ENCODE results near the gene CCDC6. TPM values are rescaled to one million over a fixed set of nuclear protein-coding genes. Genes with fewer than 3 reads are reported as not detected.

CCDC6 gene
- total and polyA plus RNA-seq, 5 donors = 8.3 to 28.1 (median 23.8) TPM

GRCh38 chr10:59830601-59831259 is 75.6 kb downstream of the CCDC6 start:
- ATAC-seq (peak; percentile 65 to 68), DNase-seq (peak in 1 of 3 donors; percentile 59)
- Histone ChIP-seq H3K27ac (ENCODE audit: low read length) (no peak overlapping the region), H3K4me3 (ENCODE audit: low read length) (no peak overlapping the region), H3K4me1 (ENCODE audit: control insufficient read depth, insufficient read depth, low read length) (peaks cover 2% of the 10 kb centered on the region), H3K27me3 (ENCODE audit: control insufficient read depth, insufficient read depth) (no peaks in the 10 kb centered on the region), H3K9me3 (ENCODE audit: control insufficient read depth, low read length) (no peaks in the 10 kb centered on the region)
- 74% methylated on average over 7 of the region's 7 CpGs for WGBS
- intact Hi-C loops (cut with DNase I) = loop anchor here in 3 of 4 donors (2.0 to 5.0 kb wide), 3 partner anchors 198 to 204 kb away; no protein-coding TSS in a partner anchor

GRCh38 chr10:59829601-59830000 is 76.8 kb downstream of the CCDC6 start:
- H3K27me3 ChIP-seq (ENCODE audit: control insufficient read depth, insufficient read depth) = no peaks in the 10 kb centered on the region
- H3K4me3 ChIP-seq (ENCODE audit: low read length) = no peak overlapping the region
- DNase-seq (no peak), ATAC-seq (no peak)
- no peak overlapping the region for H3K27ac ChIP-seq (ENCODE audit: low read length)
- intact Hi-C loops (cut with DNase I) = loop anchor here in 1 of 4 donors (5.0 kb wide), 1 partner anchor 207 kb away; no protein-coding TSS in a partner anchor
- H3K9me3 ChIP-seq (ENCODE audit: control insufficient read depth, low read length) = no peaks in the 10 kb centered on the region
- H3K4me1 ChIP-seq (ENCODE audit: control insufficient read depth, insufficient read depth, low read length) = peaks cover 2% of the 10 kb centered on the region
- 94% methylated on average over 3 of the region's 3 CpGs for WGBS

GRCh38 chr10:59829024-59829423 is 77.3 kb downstream of the CCDC6 start:
- H3K4me1 ChIP-seq (ENCODE audit: control insufficient read depth, insufficient read depth, low read length) = peaks cover 2% of the 10 kb centered on the region
- H3K27ac ChIP-seq (ENCODE audit: low read length) = no peak overlapping the region
- H3K27me3 ChIP-seq (ENCODE audit: control insufficient read depth, insufficient read depth) = no peaks in the 10 kb centered on the region
- H3K9me3 ChIP-seq (ENCODE audit: control insufficient read depth, low read length) = no peaks in the 10 kb centered on the region
- ATAC-seq = no peak
- WGBS = 27% methylated on average over 1 of the region's 1 CpG
- no peak overlapping the region for H3K4me3 ChIP-seq (ENCODE audit: low read length)
- intact Hi-C loops (cut with DNase I) = loop anchor here in 1 of 4 donors (5.0 kb wide), 1 partner anchor 207 kb away; no protein-coding TSS in a partner anchor
- no peak for DNase-seq

- no peaks in the 10 kb centered on the region for H3K9me3 ChIP-seq (ENCODE audit: control insufficient read depth, low read length)
- no peak overlapping the region for H3K4me3 ChIP-seq (ENCODE audit: low read length)
- H3K4me1 ChIP-seq (ENCODE audit: control insufficient read depth, insufficient read depth, low read length) = peaks cover 9% of the 10 kb centered on the region
- intact Hi-C loops (cut with DNase I) = loop anchor here in 1 of 4 donors (5.0 kb wide), 1 partner anchor 204 kb away; no protein-coding TSS in a partner anchor
- ATAC-seq = peak; percentile 32 to 74
- no peaks in the 10 kb centered on the region for H3K27me3 ChIP-seq (ENCODE audit: control insufficient read depth, insufficient read depth)
- no peak overlapping the region for H3K27ac ChIP-seq (ENCODE audit: low read length)
- DNase-seq = no peak
Measured at GRCh38 chr10:59825932-59826331, 80.4 kb downstream of the CCDC6 start.

DNA sequence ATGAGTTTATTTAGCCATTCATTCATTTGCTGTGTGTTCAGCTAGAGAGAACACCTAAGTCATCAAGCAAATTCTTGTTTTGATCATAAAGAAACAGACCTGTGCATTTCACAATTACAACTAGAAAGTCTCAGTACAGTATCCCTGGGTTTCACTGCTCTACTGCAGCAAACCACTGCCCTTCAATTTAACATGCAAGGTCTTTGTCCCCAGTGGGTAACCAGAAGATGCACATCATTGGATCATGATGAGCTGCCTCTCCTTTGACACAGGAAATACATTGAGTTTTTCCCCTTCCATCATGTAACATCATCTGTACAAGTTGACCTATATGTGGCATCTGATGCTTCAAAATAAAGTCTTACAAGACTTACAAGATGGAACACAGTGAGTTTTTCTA is 82.6 kb downstream of the CCDC6 start:
- DNase-seq = no peak
- H3K9me3 ChIP-seq (ENCODE audit: control insufficient read depth, low read length) = no peaks in the 10 kb centered on the region
- no peaks in the 10 kb centered on the region for H3K27me3 ChIP-seq (ENCODE audit: control insufficient read depth, insufficient read depth)
- peaks cover 9% of the 10 kb centered on the region for H3K4me1 ChIP-seq (ENCODE audit: control insufficient read depth, insufficient read depth, low read length)
- H3K4me3 ChIP-seq (ENCODE audit: low read length) = no peak overlapping the region
- no peak for ATAC-seq
- intact Hi-C loops (cut with DNase I) = no loop called here
- H3K27ac ChIP-seq (ENCODE audit: low read length) = no peak overlapping the region

DNA sequence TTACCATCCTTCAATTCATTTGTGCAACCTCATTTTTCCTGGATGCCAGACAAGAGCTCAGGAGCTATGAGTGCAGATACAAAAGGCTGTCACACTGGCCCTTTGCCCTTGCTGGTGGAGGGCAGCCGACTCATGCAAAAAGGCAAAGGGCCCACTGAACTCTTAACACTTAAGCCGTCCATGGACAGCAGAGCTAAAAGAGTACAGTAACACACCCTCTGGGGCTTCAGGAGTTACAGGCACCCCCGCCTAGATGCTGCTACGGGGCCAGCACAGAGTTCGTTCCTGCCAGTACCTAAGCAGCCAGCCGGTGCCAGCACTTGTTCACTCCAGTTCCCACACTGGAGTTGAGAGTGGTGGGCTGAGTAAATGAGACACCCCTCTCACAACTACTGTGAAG is 83.2 kb downstream of the CCDC6 start:
- Histone ChIP-seq H3K9me3 (ENCODE audit: control insufficient read depth, low read length) (no peaks in the 10 kb centered on the region), H3K27me3 (ENCODE audit: control insufficient read depth, insufficient read depth) (no peaks in the 10 kb centered on the region), H3K4me3 (ENCODE audit: low read length) (no peak overlapping the region), H3K27ac (ENCODE audit: low read length) (no peak overlapping the region), H3K4me1 (ENCODE audit: control insufficient read depth, insufficient read depth, low read length) (peaks cover 7% of the 10 kb centered on the region)
- WGBS = 70% methylated on average over 6 of the region's 6 CpGs
- peak in 1 of 3 donors; percentile 47 for DNase-seq
- intact Hi-C loops (cut with DNase I) = no loop called here
- ATAC-seq = peak; percentile 20 to 45

- H3K4me3 ChIP-seq (ENCODE audit: low read length) = no peak overlapping the region
- no peak for DNase-seq
- no peaks in the 10 kb centered on the region for H3K9me3 ChIP-seq (ENCODE audit: control insufficient read depth, low read length)
- H3K4me1 ChIP-seq (ENCODE audit: control insufficient read depth, insufficient read depth, low read length) = peaks cover 11% of the 10 kb centered on the region
- ATAC-seq = peak in 1 of 2 donors; percentile 43
- intact Hi-C loops (cut with DNase I) = no loop called here
- 67% methylated on average over 5 of the region's 5 CpGs for WGBS
- no peak overlapping the region for H3K27ac ChIP-seq (ENCODE audit: low read length)
- H3K27me3 ChIP-seq (ENCODE audit: control insufficient read depth, insufficient read depth) = no peaks in the 10 kb centered on the region
Measured at GRCh38 chr10:59820471-59820870, 85.9 kb downstream of the CCDC6 start.

GRCh38 chr10:59819683-59820082 is 86.7 kb downstream of the CCDC6 start:
- ATAC-seq = no peak
- Histone ChIP-seq H3K4me1 (ENCODE audit: control insufficient read depth, insufficient read depth, low read length) (peaks cover 11% of the 10 kb centered on the region), H3K9me3 (ENCODE audit: control insufficient read depth, low read length) (no peaks in the 10 kb centered on the region), H3K27me3 (ENCODE audit: control insufficient read depth, insufficient read depth) (no peaks in the 10 kb centered on the region), H3K27ac (ENCODE audit: low read length) (no peak overlapping the region), H3K4me3 (ENCODE audit: low read length) (no peak overlapping the region)
- intact Hi-C loops (cut with DNase I) = no loop called here
- WGBS = 80% methylated on average over 2 of the region's 2 CpGs
- DNase-seq = no peak

DNA sequence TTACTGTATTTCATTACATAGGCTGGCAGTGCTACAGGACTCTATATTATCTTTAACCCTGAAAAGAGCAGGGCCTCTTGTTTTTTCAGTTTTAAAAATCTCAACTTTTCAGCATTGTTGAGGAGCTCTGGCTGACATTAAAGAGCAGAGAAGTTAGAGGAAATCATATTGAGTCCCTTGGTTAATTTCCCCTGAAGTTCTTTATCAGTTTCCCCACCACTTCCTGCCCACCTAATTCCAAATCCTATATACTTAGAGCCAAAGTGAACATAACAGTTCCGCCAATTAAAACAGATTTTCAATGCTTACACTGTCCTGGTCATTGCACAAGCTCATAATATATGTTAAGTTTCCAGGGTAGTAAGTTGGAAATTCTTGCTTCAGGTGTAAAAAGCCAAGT is 87.1 kb downstream of the CCDC6 start:
- Histone ChIP-seq H3K27me3 (ENCODE audit: control insufficient read depth, insufficient read depth) (no peaks in the 10 kb centered on the region), H3K4me1 (ENCODE audit: control insufficient read depth, insufficient read depth, low read length) (peaks cover 13% of the 10 kb centered on the region), H3K4me3 (ENCODE audit: low read length) (no peak overlapping the region), H3K27ac (ENCODE audit: low read length) (no peak overlapping the region), H3K9me3 (ENCODE audit: control insufficient read depth, low read length) (no peaks in the 10 kb centered on the region)
- intact Hi-C loops (cut with DNase I) = no loop called here
- 75% methylated on average over 1 of the region's 1 CpG for WGBS
- ATAC-seq (no peak), DNase-seq (no peak)

DNA sequence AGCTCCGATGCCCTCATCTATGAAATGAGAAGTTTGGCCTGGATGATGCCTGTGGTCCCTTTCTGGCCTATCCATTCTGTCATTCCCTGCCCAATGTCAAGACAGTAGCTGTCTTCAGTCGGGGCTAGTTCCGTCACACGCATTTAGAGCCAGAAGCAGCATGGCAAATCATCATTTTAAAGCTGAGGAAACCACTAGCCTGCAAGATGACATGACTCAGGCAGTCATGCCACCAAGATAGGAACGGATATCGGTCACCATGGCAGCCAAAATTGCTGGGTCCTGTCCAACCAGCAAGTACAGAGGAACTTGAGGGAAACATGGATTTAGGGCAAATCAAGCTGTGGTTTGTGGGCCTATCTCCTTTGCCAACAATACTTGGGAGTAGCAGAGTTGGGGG is 88.6 kb downstream of the CCDC6 start:
- 73% methylated on average over 6 of the region's 6 CpGs for WGBS
- H3K9me3 ChIP-seq (ENCODE audit: control insufficient read depth, low read length) = no peaks in the 10 kb centered on the region
- H3K4me3 ChIP-seq (ENCODE audit: low read length) = no peak overlapping the region
- no peaks in the 10 kb centered on the region for H3K27me3 ChIP-seq (ENCODE audit: control insufficient read depth, insufficient read depth)
- ATAC-seq = peak; percentile 40 to 51
- intact Hi-C loops (cut with DNase I) = no loop called here
- DNase-seq = peak; percentile 40 to 68 (median 68)
- no peak overlapping the region for H3K27ac ChIP-seq (ENCODE audit: low read length)
- peaks cover 11% of the 10 kb centered on the region for H3K4me1 ChIP-seq (ENCODE audit: control insufficient read depth, insufficient read depth, low read length)

- Histone ChIP-seq H3K4me3 (ENCODE audit: low read length) (no peak overlapping the region), H3K9me3 (ENCODE audit: control insufficient read depth, low read length) (no peaks in the 10 kb centered on the region), H3K27ac (ENCODE audit: low read length) (no peak overlapping the region), H3K4me1 (ENCODE audit: control insufficient read depth, insufficient read depth, low read length) (peaks cover 6% of the 10 kb centered on the region), H3K27me3 (ENCODE audit: control insufficient read depth, insufficient read depth) (no peaks in the 10 kb centered on the region)
- intact Hi-C loops (cut with DNase I) = no loop called here
- ATAC-seq (no peak), DNase-seq (no peak)
- 95% methylated on average over 3 of the region's 3 CpGs for WGBS
Measured at GRCh38 chr10:59814878-59815277, 91.5 kb downstream of the CCDC6 start.

Data from right cardiac atrium (tissue), 5 donors.